Metanephros (tissue), 2 donors: ENCODE measurements around the gene POLR1G. TPM values are rescaled to one million over a fixed set of nuclear protein-coding genes. Genes with fewer than 3 reads are reported as not detected.

Experiments
- small RNA-seq: library from RNA; depleted of rRNA; stranded (forward); fragments of <200 nt; gene quantifications from one replicate; pipeline ENCODE3, GENCODE V24; 2014; ENCODE audit warnings: low replicate concordance
- total RNA-seq: library from RNA; depleted of rRNA; stranded (reverse); fragments of >200 nt; gene quantifications from one replicate; pipeline ENCODE4 v1.2.3, GENCODE V29; 2014

The POLR1G gene, protein sequence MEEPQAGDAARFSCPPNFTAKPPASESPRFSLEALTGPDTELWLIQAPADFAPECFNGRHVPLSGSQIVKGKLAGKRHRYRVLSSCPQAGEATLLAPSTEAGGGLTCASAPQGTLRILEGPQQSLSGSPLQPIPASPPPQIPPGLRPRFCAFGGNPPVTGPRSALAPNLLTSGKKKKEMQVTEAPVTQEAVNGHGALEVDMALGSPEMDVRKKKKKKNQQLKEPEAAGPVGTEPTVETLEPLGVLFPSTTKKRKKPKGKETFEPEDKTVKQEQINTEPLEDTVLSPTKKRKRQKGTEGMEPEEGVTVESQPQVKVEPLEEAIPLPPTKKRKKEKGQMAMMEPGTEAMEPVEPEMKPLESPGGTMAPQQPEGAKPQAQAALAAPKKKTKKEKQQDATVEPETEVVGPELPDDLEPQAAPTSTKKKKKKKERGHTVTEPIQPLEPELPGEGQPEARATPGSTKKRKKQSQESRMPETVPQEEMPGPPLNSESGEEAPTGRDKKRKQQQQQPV
- total RNA-seq: 7.2 TPM

DNA sequence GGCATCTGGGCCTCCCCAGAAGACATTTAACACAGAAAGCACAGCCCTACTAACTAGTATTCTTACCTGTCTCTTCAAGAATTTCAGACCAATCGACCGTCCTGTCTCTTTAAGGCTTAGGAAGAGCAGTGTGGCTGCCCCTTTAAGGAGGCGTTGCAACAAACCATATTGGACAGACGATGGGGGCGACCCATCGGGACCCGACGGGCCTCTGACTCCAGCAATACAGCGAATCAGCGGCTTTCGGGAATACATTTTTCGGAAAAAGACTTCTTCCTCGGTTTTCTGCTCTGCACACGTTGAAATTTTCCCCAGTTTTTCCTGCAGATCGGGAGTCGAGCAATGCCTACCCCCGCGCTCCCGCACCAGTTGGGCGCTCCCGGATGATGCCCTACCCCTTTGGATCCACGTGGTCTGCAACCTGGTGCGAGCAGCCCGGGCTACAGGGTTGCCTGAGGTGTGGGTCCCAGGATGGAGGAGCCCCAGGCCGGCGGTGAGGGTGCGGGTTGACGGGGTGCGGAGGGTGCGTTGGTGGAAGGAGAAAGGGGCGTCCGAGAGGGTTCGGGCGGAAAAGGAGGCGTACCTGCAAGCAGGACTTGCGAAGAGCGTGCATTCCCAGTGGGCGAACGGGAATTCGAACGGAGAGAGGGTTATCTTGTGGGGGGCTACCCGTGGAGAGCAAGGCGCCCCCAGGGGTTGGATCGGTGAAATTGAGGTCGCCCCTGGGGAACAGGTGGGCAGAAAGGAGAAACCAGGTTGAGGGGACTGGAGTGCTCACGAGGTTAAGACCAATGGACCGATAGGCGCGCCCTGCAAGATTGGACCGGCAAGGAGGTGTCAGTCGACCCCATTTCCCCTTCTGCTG, at the start of gene POLR1G:
Gene POLR1G, plus strand, starts transcription at position 419 of the 865 bp plus-strand sequence. Its CDS starts 53 bp downstream, at position 472.

DNA sequence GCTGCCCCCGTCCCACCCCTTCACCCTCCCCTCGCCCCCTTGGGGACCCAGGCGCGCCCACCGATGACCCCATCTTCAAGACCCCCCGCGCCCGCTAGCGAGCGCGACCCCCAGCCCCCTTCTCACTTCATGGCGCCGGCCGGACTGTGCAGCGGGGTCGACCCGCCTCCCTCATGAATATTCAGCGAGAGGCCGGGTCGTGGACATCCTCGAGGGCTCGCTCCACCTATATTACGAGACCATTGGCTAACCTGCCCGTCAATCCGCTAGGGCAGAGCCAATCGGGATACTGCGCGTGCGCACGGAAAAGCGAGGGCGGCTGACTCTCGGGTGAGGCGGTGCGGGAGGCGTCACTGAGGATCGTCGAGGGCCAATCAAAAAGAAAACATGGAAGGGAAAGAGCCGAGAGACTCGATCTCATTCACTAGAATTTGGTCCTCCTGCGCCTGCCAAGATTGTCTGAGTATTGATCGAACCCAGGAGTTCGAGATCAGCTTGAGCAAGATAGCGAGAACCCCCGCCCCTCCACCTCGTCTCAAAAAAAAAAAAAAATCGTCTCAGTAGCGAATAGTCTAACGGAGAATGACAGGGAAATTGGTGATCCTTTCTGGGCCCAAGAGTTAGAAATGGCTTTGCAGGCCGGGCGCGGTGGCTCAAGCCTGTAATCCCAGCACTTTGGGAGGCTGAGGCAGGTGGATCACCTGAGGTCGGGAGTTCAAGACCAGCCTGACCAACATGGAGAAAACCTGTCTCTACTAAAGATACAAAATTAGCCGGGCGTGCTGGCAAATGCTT, 35.8 kb upstream of the POLR1G start, which contains the start of gene ERCC2:
Gene ERCC2, minus strand, starts transcription at position 164 of the 795 bp plus-strand sequence. Its CDS starts 33 bp downstream, at position 131.

DNA sequence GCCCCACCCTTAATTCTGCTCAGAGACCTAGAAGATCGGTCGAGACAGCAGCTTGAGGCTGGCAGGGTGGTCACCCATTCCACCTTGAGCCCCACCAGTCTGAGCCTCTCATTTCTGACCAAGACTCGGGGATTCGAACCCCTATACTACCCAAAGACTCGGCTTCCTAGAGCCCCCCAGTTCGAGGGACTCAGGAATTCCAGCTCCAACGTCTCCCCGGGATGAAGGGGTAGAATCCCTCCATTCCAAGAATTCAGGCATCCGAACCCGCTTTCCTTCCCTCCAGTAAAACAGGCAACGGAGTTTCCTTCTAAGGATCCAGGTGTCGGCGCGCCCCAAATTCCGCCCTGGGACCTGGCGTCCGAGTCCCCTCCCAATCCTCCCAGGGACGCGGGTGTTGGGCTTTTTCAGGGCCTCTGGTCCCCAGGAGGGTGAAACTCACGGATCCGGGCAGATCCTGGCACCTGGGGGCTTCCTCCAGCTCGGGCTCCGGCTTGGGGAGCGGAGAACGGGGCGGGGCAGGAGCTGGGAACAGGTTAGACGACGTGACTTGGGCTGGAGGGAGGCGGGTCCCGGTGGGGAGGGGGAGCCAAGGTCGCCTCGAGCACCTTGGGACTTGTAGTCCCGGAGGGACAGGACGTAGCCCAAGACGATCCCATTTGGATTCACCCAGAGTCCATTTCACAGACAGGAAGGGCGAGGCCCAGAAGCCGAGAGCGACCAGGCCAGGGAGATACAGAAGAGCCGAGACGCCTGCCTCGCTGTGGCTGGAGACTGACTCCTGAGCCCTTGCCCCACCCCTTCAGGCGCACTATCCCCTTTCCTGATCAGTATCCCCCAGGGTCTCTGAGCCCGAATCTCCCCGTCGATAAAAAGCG, 1.6 kb upstream of the POLR1G start, which contains the start of gene PPP1R13L:
Gene PPP1R13L, minus strand, starts transcription at position 513 of the 878 bp plus-strand sequence. CDS start 6,751 bp downstream, outside the sequence.

DNA sequence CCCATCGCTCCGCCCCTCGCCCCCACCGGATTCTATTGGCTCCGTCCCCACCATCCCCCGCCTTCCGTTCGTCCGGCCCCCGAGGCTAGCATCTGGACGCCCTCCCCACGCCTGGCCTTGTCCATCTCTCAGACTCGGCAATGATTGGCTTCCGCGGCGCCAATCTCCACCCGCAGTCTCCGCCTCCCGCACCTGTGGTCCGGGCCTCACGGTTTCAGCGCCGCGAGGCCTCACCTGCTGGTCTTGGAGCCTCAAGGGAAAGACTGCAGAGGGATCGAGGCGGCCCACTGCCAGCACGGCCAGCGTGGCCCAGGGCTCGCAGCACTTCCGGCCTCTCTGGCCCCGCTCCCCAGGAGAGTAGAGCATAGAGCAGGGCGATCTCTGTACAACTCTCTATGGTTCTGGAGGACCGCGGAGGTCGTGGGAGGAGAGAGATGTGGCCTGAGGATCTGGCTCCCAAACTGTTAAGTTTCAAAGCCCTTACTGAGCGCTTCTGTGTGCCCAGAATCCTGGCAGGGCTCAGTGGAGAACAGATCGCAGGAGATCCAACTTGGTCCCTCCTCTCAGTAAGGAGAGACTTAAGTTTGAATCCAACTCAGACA, 17.2 kb downstream of the POLR1G start, which contains the start of gene ERCC1:
Gene ERCC1, minus strand, starts transcription at position 329 of the 602 bp plus-strand sequence. CDS start 543 bp downstream, outside the sequence.

Small RNA genes lying within 50 kb of the gene (small RNA-seq; reads per million reads assigned to genes)
- not detected for gene MIR6088

Other genes starting within 250 kb of the POLR1G start
- gene NKPD1, start 245.7 kb upstream of the POLR1G start, total RNA-seq: 0.12 TPM
- 23.9 TPM for gene TRAPPC6A, start 228.4 kb upstream of the POLR1G start, total RNA-seq
- 6.9 TPM for gene BLOC1S3, start 227.9 kb upstream of the POLR1G start, total RNA-seq
- 27.9 TPM for gene EXOC3L2, start 161.2 kb upstream of the POLR1G start, total RNA-seq
- 29.3 TPM for gene MARK4, start 155.4 kb upstream of the POLR1G start, total RNA-seq
- 1,004 TPM for gene CKM, start 83.8 kb upstream of the POLR1G start, total RNA-seq
- 4.0 TPM for gene KLC3, start 65.9 kb upstream of the POLR1G start, total RNA-seq
- 20.7 TPM for gene ERCC2, start 36.1 kb upstream of the POLR1G start, total RNA-seq
- gene PPP1R13L, start 1.6 kb upstream of the POLR1G start, total RNA-seq: 8.8 TPM
- gene ERCC1, start 17.3 kb downstream of the POLR1G start, total RNA-seq: 72.8 TPM
- 3.7 TPM for gene FOSB, start 61.4 kb downstream of the POLR1G start, total RNA-seq
- 27.0 TPM for gene RTN2, start 90.4 kb downstream of the POLR1G start, total RNA-seq
- 0.76 TPM for gene PPM1N, start 91.8 kb downstream of the POLR1G start, total RNA-seq
- gene VASP, start 100.8 kb downstream of the POLR1G start, total RNA-seq: 121 TPM
- 8.1 TPM for gene OPA3, start 178.2 kb downstream of the POLR1G start, total RNA-seq
- 1.8 TPM for gene GPR4, start 195.6 kb downstream of the POLR1G start, total RNA-seq
- 26.5 TPM for gene EML2, start 232.8 kb downstream of the POLR1G start, total RNA-seq